GM18870 (cell line): ENCODE measurements around the gene CCDC178.
"Not testable (repeated sequence)": the region's sequence is repeated elsewhere in the genome, so short reads cannot be mapped to it uniquely, and the experiment has no call there.

Experiments used
- ATAC-seq: cut with Tn5 transposase; IDR thresholded peaks from one replicate; pipeline ENCODE4 v1.9.1; 2021; ENCODE audit warnings: moderate library complexity; ENCODE audit not compliant: unreplicated experiment

CCDC178 gene

GRCh38 chr18:33022370-33022769, 418.2 kb downstream of the CCDC178 start:
- ATAC-seq = no peak

GRCh38 chr18:33020877-33021276, 419.6 kb downstream of the CCDC178 start:
- no peak for ATAC-seq

GRCh38 chr18:33014060-33014796, 426.3 kb downstream of the CCDC178 start:
- ATAC-seq = no peak

GRCh38 chr18:33010149-33010548, 430.4 kb downstream of the CCDC178 start:
- no peak for ATAC-seq

- no peak for ATAC-seq
Observed at GRCh38 chr18:32998921-32999320, 441.6 kb downstream of the CCDC178 start.

GRCh38 chr18:32998285-32998684, 442.2 kb downstream of the CCDC178 start:
- no peak for ATAC-seq

- ATAC-seq = no peak
Observed at GRCh38 chr18:32983721-32984120, 456.8 kb downstream of the CCDC178 start.

- no peak for ATAC-seq
Observed at GRCh38 chr18:32980896-32981295, 459.6 kb downstream of the CCDC178 start.

- no peak for ATAC-seq
Observed at GRCh38 chr18:32975501-32975900, 465.0 kb downstream of the CCDC178 start.

GRCh38 chr18:32975163-32975436, 465.4 kb downstream of the CCDC178 start:
- no peak for ATAC-seq

- peak; percentile 90 for ATAC-seq
Observed at GRCh38 chr18:32974421-32975162, 465.9 kb downstream of the CCDC178 start.

GRCh38 chr18:32968248-32968647, 472.3 kb downstream of the CCDC178 start:
- ATAC-seq = no peak

- no peak for ATAC-seq
Observed at GRCh38 chr18:32966141-32966540, 474.4 kb downstream of the CCDC178 start.

GRCh38 chr18:32961538-32961937, 479.0 kb downstream of the CCDC178 start:
- ATAC-seq = no peak

- ATAC-seq = peak; percentile 91
Observed at GRCh38 chr18:32958746-32959145, 481.8 kb downstream of the CCDC178 start.

- ATAC-seq = no peak
Observed at GRCh38 chr18:32956591-32957315, 483.8 kb downstream of the CCDC178 start.

GRCh38 chr18:32952318-32952717, 488.2 kb downstream of the CCDC178 start:
- not testable (repeated sequence) for ATAC-seq

GRCh38 chr18:32937597-32937996, 502.9 kb downstream of the CCDC178 start:
- no peak for ATAC-seq

- ATAC-seq = no peak
Observed at GRCh38 chr18:32937066-32937465, 503.5 kb downstream of the CCDC178 start.

GRCh38 chr18:32934201-32934600, 506.3 kb downstream of the CCDC178 start:
- ATAC-seq = no peak

GRCh38 chr18:32930695-32931301, 509.7 kb downstream of the CCDC178 start:
- peak; percentile 99 for ATAC-seq
